CD4-positive, alpha-beta T cell (primary cell): Measurements from ENCODE around the gene VPS39. TPM values are rescaled to one million over a fixed set of nuclear protein-coding genes. Genes with fewer than 3 reads are reported as not detected.

Source experiments
- ATAC-seq: fragments of 200-7000 bp; cut with Tn5 transposase; one replicate; pipeline ENCODE4 v1.10.0; 2022; ENCODE audit warnings: mild to moderate bottlenecking; ENCODE audit not compliant: poor library complexity
- CTCF ChIA-PET: fragments of 350-600 bp; sonication (Branson Sonifier 250); formaldehyde crosslinking; loops from one replicate; lab custom pipeline; 2021; ENCODE audit warnings: antibody characterized with exemption, inconsistent platforms; lab: Charles Lee
- POLR2A ChIA-PET: fragments of 350-600 bp; sonication (Branson Sonifier 250); formaldehyde crosslinking; loops from one replicate; lab custom pipeline; 2021; ENCODE audit warnings: antibody characterized with exemption, inconsistent platforms; lab: Charles Lee
- DNase-seq, 14 experiments: peaks; one replicate each; pipeline ENCODE4 v3.0.0-alpha.2; 2013 to 2020; ENCODE audit warnings: mixed read lengths in 2 of 14
- H3K27ac ChIP-seq, 2 donors: one replicate each; pipeline versions ENCODE4 v1.5.1 to v1.7.0; 2013; ENCODE audit warnings: low read length in 2 of 2, low read depth in 1 of 2, mild to moderate bottlenecking in 1 of 2
- H3K27me3 ChIP-seq, 2 experiments: 1 replicate in 1 of 2; 2 replicates in 1 of 2; pipeline versions ENCODE4 v1.6.1 to v1.7.0; 2013; ENCODE audit warnings: low read length in 2 of 2, control low read depth in 1 of 2, mild to moderate bottlenecking in 1 of 2, moderate library complexity in 1 of 2; ENCODE audit not compliant: insufficient read depth in 2 of 2, control insufficient read depth in 1 of 2
- H3K36me3 ChIP-seq: one replicate; pipeline ENCODE4 v1.6.1; 2013; ENCODE audit warnings: low read length, control low read depth; ENCODE audit not compliant: insufficient read depth
- H3K4me1 ChIP-seq: one replicate; pipeline ENCODE4 v1.6.1; 2013; ENCODE audit warnings: low read length, control low read depth; ENCODE audit not compliant: insufficient read depth
- H3K4me3 ChIP-seq: one replicate; pipeline ENCODE4 v1.5.1; 2013; ENCODE audit warnings: mild to moderate bottlenecking, low read length, moderate library complexity
- H3K9me3 ChIP-seq, 2 experiments: 1 replicate in 1 of 2; 2 replicates in 1 of 2; pipeline versions ENCODE4 v1.6.1 to v1.7.0; 2013; ENCODE audit warnings: low read length in 2 of 2, mild to moderate bottlenecking in 2 of 2, control low read depth in 1 of 2, moderate library complexity in 1 of 2; ENCODE audit not compliant: control insufficient read depth in 1 of 2, insufficient read depth in 1 of 2
- H3K27ac Mint-ChIP-seq: one replicate; pipeline ENCODE4 v1.8.0; 2020; ENCODE audit warnings: mixed read lengths
- H3K27me3 Mint-ChIP-seq: one replicate; pipeline ENCODE4 v1.8.0; 2021; ENCODE audit warnings: mixed read lengths
- H3K36me3 Mint-ChIP-seq: one replicate; pipeline ENCODE4 v1.8.0; 2021; ENCODE audit warnings: low read depth, mixed read lengths
- H3K4me1 Mint-ChIP-seq: one replicate; pipeline ENCODE4 v1.8.0; 2021; ENCODE audit warnings: low read depth, mixed read lengths
- H3K4me3 Mint-ChIP-seq: one replicate; pipeline ENCODE4 v1.8.0; 2020; ENCODE audit warnings: mild to moderate bottlenecking, mixed read lengths
- H3K9me3 Mint-ChIP-seq: one replicate; pipeline ENCODE4 v1.8.0; 2020; ENCODE audit warnings: mixed read lengths
- CTCF ChIP-seq: fragments of 200-600 bp; IDR thresholded peaks from one replicate; pipeline ENCODE4 v1.8.0; 2022; ENCODE audit warnings: antibody characterized with exemption, mild to moderate bottlenecking
- intact Hi-C, 2 experiments: fragments of 100-400 bp; cut with DNase I in 1 of 2; cut with micrococcal nuclease in 1 of 2; formaldehyde crosslinking; loops; one replicate each; pipeline versions ENCODE4 v1.15.1 to v1.9.0; 2023 to 2025; cut with DNase I, micrococcal nuclease
- total RNA-seq, 174 experiments: library from RNA in 2 of 174; stranded (reverse) in 2 of 174; gene quantifications; one replicate each; pipeline ENCODE4 v1.2.3 and lab custom pipeline; 2021 to 2026

Gene VPS39
- total RNA-seq, 2 experiments from 2014 or later: 73.4 to 82.5 TPM

- Mint-ChIP-seq H3K36me3 (no peaks in the 10 kb centered on the region), H3K4me3 (no peak overlapping the region), H3K27me3 (peaks cover 27% of the 10 kb centered on the region), H3K9me3 (no peaks in the 10 kb centered on the region), H3K27ac (no peak overlapping the region), H3K4me1 (no peaks in the 10 kb centered on the region)
- H3K4me1 ChIP-seq: no peaks in the 10 kb centered on the region
- POLR2A ChIA-PET: no interaction called here
- H3K36me3 ChIP-seq: no peaks in the 10 kb centered on the region
- ATAC-seq (no peak), DNase-seq (no peak)
- H3K27me3 ChIP-seq: peaks cover 0 to 4% of the 10 kb centered on the region in 2 experiments
- peaks cover 0 to 3% of the 10 kb centered on the region in 2 experiments for H3K9me3 ChIP-seq
- H3K27ac ChIP-seq: no peak overlapping the region
- CTCF ChIA-PET: interaction anchor here (1.3 kb wide), 1 partner anchor 46 kb away, joined by 3 read pairs; no protein-coding TSS in a partner anchor
- TF ChIP-seq CTCF: no peak
- no peak overlapping the region for H3K4me3 ChIP-seq
- intact Hi-C loops: no loop called here
Measured at GRCh38 chr15:42130246-42130986, 77.7 kb downstream of the VPS39 start.

GRCh38 chr15:42129364-42129763 lies 78.7 kb downstream of the VPS39 start:
- H3K27ac Mint-ChIP-seq: no peak overlapping the region
- no peaks in the 10 kb centered on the region for H3K36me3 Mint-ChIP-seq
- CTCF ChIA-PET: no interaction called here
- intact Hi-C loops: no loop called here
- no peak for DNase-seq
- ATAC-seq: no peak
- no peaks in the 10 kb centered on the region for H3K36me3 ChIP-seq
- POLR2A ChIA-PET: no interaction called here
- no peak for TF ChIP-seq CTCF
- peaks cover 0 to 4% of the 10 kb centered on the region in 2 experiments for H3K27me3 ChIP-seq
- H3K4me1 ChIP-seq: no peaks in the 10 kb centered on the region
- no peak overlapping the region for H3K27ac ChIP-seq
- H3K27me3 Mint-ChIP-seq: peaks cover 27% of the 10 kb centered on the region
- H3K4me1 Mint-ChIP-seq: no peaks in the 10 kb centered on the region
- H3K4me3 ChIP-seq: no peak overlapping the region
- no peak overlapping the region for H3K4me3 Mint-ChIP-seq
- H3K9me3 Mint-ChIP-seq: no peaks in the 10 kb centered on the region
- peaks cover 0 to 3% of the 10 kb centered on the region in 2 experiments for H3K9me3 ChIP-seq

GRCh38 chr15:42128476-42128875 lies 79.6 kb downstream of the VPS39 start:
- H3K27me3 ChIP-seq: peaks cover 0 to 4% of the 10 kb centered on the region in 2 experiments
- H3K9me3 ChIP-seq: no peaks in the 10 kb centered on the region
- H3K4me3 Mint-ChIP-seq: no peak overlapping the region
- intact Hi-C loops: no loop called here
- no peaks in the 10 kb centered on the region for H3K4me1 Mint-ChIP-seq
- H3K9me3 Mint-ChIP-seq: no peaks in the 10 kb centered on the region
- POLR2A ChIA-PET: no interaction called here
- ATAC-seq (no peak), DNase-seq (no peak)
- TF ChIP-seq CTCF: no peak
- no peak overlapping the region for H3K4me3 ChIP-seq
- no peak overlapping the region for H3K27ac ChIP-seq
- H3K36me3 Mint-ChIP-seq: no peaks in the 10 kb centered on the region
- no peak overlapping the region for H3K27ac Mint-ChIP-seq
- CTCF ChIA-PET: interaction anchor here (2.2 kb wide), 1 partner anchor 10 kb away, joined by 7 read pairs; no protein-coding TSS in a partner anchor
- H3K27me3 Mint-ChIP-seq: peaks cover 27% of the 10 kb centered on the region
- no peaks in the 10 kb centered on the region for H3K36me3 ChIP-seq
- no peaks in the 10 kb centered on the region for H3K4me1 ChIP-seq
